Uterus (tissue), 4 donors: Measurements from ENCODE around the gene CHST11. TPM values are rescaled to one million over a fixed set of nuclear protein-coding genes. Genes with fewer than 3 reads are reported as not detected.

Source experiments
- DNase-seq, 2 donors: peaks; one replicate each; pipeline ENCODE4 v3.0.0-alpha.2; 2019 to 2020
- H3K27ac ChIP-seq, 2 donors: fragments of 200-600 bp; sonication (generic); 1 replicate in 1 of 2; 2 replicates in 1 of 2; pipeline ENCODE4 v1.5.1; 2016 to 2018
- H3K27me3 ChIP-seq, 2 donors: fragments of 200-600 bp; sonication (generic); one replicate each; pipeline ENCODE4 v1.5.1; 2018 to 2019; ENCODE audit warnings: control low read depth in 1 of 2
- H3K36me3 ChIP-seq, 2 donors: fragments of 200-600 bp; sonication (generic); one replicate each; pipeline ENCODE4 v1.5.1; 2019; ENCODE audit warnings: control low read depth in 1 of 2
- H3K4me1 ChIP-seq, 2 donors: fragments of 200-600 bp; sonication (generic); one replicate each; pipeline ENCODE4 v1.5.1; 2018 to 2019; ENCODE audit warnings: control low read depth in 1 of 2
- H3K4me3 ChIP-seq, 2 donors: fragments of 200-600 bp; sonication (generic); 1 replicate in 1 of 2; 2 replicates in 1 of 2; pipeline ENCODE4 v1.5.1; 2018 to 2019; ENCODE audit warnings: mild to moderate bottlenecking in 1 of 2
- H3K9me3 ChIP-seq, 2 donors: fragments of 200-600 bp; sonication (generic); one replicate each; pipeline ENCODE4 v1.5.1; 2019; ENCODE audit warnings: control low read depth in 1 of 2
- POLR2A ChIP-seq, 2 donors: fragments of 450-650 bp; IDR thresholded peaks; one replicate each; pipeline ENCODE4 v1.6.1; 2016; ENCODE audit warnings: antibody characterized with exemption in 2 of 2, mild to moderate bottlenecking in 1 of 2, moderate library complexity in 1 of 2
- intact Hi-C: fragments of 100-400 bp; cut with DNase I; formaldehyde crosslinking; loops from one replicate; pipeline ENCODE4 v1.15.1; 2023; ENCODE audit warnings: low total_unique reads
- total RNA-seq, 4 donors: library from RNA; depleted of rRNA in 3 of 4; stranded (reverse); fragments of >200 nt in 3 of 4; gene quantifications; one replicate each; pipeline versions ENCODE4 v1.1.0 to v1.2.4, GENCODE V29; 2014 to 2023
- TF ChIP-seq, protein P1 (sequence below), 4 experiments: fragments of 200-600 bp in 2 of 4; fragments of 450-650 bp in 2 of 4; sonication (generic) in 2 of 4; IDR thresholded peaks; one replicate each; pipeline ENCODE4 v1.5.1; 2016 to 2019; ENCODE audit warnings: antibody characterized with exemption in 4 of 4, mild to moderate bottlenecking in 2 of 4, moderate library complexity in 1 of 4
- donor health status: DM: yes; HTN: yes; CAD: no.

The CHST11 gene
- total RNA-seq, 4 donors from 2014 or later: 21.0 to 82.1 (median 58.7) TPM

DNA sequence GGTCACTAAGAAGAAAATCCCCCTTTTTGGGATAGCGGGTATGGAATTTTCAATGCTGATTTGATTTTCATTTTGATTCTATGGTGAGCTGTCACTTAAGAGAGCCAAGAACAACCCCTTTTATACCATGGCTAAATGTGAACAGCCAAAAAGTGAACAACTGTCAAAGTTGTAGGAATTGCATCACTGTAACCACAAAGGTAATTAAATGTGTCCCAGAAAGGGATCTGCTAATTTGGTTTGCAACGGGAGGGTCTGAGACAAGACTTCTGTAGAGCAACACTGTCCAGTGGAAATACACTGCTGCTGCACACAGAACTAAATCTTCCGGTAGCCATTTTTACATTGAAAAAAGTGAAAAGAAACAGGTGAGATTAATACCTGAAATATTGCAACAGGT lies 14.6 kb downstream of the CHST11 start:
- no peaks in the 10 kb centered on the region for H3K4me1 ChIP-seq
- H3K4me3 ChIP-seq: no peak overlapping the region
- TF ChIP-seq POLR2A (IDR thresholded peaks at IDR 0.05): no peak
- TF ChIP-seq, protein P1, sequence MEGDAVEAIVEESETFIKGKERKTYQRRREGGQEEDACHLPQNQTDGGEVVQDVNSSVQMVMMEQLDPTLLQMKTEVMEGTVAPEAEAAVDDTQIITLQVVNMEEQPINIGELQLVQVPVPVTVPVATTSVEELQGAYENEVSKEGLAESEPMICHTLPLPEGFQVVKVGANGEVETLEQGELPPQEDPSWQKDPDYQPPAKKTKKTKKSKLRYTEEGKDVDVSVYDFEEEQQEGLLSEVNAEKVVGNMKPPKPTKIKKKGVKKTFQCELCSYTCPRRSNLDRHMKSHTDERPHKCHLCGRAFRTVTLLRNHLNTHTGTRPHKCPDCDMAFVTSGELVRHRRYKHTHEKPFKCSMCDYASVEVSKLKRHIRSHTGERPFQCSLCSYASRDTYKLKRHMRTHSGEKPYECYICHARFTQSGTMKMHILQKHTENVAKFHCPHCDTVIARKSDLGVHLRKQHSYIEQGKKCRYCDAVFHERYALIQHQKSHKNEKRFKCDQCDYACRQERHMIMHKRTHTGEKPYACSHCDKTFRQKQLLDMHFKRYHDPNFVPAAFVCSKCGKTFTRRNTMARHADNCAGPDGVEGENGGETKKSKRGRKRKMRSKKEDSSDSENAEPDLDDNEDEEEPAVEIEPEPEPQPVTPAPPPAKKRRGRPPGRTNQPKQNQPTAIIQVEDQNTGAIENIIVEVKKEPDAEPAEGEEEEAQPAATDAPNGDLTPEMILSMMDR (IDR thresholded peaks at IDR 0.05): no peak
- H3K9me3 ChIP-seq: no peaks in the 10 kb centered on the region
- DNase-seq: no peak
- intact Hi-C loops: no loop called here
- H3K27me3 ChIP-seq: no peaks in the 10 kb centered on the region
- H3K27ac ChIP-seq: no peak overlapping the region
- no peaks in the 10 kb centered on the region for H3K36me3 ChIP-seq

DNA sequence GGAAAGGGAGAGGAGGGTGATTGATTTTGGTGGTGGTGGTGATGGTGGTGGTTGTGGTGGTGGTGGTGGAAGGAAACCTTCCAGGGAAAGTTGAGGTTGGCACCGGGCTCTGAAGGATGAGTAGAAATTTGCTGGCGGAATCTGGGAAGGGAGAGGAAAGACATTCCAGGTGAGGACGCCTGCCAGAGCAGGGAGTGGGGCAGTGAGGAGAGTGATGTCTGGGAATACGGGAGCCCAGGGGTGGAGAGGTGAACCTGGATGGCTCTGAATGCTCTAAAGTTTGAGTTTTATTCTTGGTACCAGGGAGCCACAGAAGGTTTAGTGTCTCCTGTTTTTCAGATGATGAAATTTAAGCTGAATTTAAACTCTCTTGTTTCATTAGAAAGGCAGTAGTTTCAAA lies 16.0 kb downstream of the CHST11 start:
- Histone ChIP-seq H3K27me3 (no peaks in the 10 kb centered on the region), H3K4me3 (no peak overlapping the region), H3K27ac (no peak overlapping the region), H3K4me1 (no peaks in the 10 kb centered on the region), H3K9me3 (no peaks in the 10 kb centered on the region), H3K36me3 (no peaks in the 10 kb centered on the region)
- no peak for DNase-seq
- intact Hi-C loops: no loop called here
- TF ChIP-seq, protein P1 (IDR thresholded peaks at IDR 0.05): no peak
- TF ChIP-seq POLR2A (IDR thresholded peaks at IDR 0.05): no peak

DNA sequence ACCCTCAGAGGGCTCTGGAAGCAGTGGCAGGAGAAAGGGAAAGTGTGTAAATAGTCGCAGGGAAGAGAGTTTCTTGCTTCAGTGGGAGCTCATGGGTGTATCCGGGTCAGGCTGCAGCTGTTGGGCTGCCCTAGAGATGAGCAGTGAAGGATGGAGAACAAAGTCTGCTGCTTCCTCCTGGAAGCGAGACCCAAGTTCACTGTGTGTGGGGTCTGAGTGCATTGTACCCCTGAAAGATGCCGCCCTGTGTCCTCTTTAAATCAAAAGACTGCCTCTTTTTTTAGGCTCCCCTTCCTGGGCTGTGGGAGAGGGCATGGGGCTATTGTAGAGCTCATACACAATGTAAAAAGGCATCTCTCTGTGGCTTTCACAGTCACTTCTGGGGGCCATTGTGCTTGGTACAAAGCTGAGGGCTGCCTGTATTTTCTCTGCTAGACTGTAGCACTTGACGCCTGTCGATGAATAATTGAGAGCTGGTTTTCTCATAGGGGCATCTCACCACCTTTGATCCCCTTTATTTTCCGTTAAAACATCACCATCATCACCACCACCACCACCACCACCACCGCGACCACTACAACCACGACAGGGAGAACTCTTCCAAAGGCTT lies 16.7 kb downstream of the CHST11 start:
- Histone ChIP-seq H3K4me1 (no peaks in the 10 kb centered on the region), H3K9me3 (no peaks in the 10 kb centered on the region), H3K4me3 (no peak overlapping the region), H3K36me3 (no peaks in the 10 kb centered on the region), H3K27ac (peak overlapping the region in 1 of 2 donors; percentile 21), H3K27me3 (no peaks in the 10 kb centered on the region)
- TF ChIP-seq, protein P1 (IDR thresholded peaks at IDR 0.05): no peak
- no peak for TF ChIP-seq POLR2A (IDR thresholded peaks at IDR 0.05)
- intact Hi-C loops: no loop called here
- DNase-seq: no peak

DNA sequence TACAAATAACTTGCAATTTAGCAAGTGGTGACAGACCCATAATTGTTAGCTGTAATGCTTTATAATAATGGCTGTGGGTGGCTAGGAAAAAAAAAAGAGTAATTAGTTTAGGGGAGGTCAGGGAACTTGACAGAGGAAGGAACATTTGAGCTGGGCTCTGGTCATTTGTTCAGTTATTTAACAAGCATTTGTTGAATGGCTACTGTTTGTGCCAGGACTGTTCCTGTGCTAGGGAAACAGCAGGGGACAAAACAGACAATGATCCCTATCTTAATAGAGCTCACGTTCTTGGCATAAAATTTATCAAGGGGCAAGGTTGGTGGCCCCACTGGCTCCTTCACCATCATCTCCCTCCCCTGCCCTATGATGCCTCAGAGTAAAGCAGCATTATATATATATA lies 18.5 kb downstream of the CHST11 start:
- TF ChIP-seq, protein P1 (IDR thresholded peaks at IDR 0.05): no peak
- TF ChIP-seq POLR2A (IDR thresholded peaks at IDR 0.05): no peak

DNA sequence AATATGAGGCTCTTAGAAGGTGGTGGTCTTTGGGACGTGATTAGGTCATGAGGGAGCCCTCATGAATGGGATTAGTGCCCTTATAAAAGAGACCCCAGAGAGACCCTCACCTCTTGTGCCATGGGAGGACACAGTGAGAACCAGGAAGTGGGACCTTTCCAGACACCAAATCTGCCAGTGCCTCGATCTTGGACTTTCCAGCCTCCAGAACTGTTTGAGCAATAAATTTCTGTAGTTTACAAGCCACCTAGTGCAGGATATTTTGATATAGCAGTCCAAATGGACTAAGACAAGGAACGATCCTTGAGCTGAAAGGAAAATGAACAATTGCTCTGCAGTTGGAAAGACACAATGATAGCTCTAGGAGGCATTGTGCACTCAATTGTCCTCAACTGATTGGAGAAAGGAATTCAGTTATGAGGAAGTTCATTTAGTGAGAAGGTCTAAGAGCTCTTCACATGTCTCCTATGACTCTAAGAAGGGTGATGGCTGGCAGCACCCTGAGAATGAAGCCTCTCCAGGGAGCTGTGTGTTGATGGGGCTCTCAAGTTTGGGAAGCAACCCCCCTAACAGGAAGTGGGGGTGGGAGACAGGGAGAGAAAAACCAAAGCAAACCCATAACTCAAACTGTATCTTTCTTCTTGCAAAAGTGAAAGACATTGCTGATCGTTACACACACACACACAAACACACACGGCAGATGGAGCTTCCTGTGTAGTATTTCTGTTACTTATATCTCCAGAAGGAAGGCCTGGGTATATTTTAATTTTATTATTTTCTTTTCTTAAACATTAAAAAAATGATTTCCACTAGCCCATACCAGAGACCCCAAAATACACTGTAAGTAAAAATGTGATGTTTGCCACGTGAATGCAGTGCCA lies 21.0 kb downstream of the CHST11 start:
- Histone ChIP-seq H3K9me3 (no peaks in the 10 kb centered on the region), H3K27ac (no peak overlapping the region), H3K27me3 (no peaks in the 10 kb centered on the region), H3K36me3 (no peaks in the 10 kb centered on the region), H3K4me1 (no peaks in the 10 kb centered on the region), H3K4me3 (no peak overlapping the region)
- DNase-seq: no peak
- intact Hi-C loops: no loop called here
- TF ChIP-seq, protein P1 (IDR thresholded peaks at IDR 0.05): no peak
- TF ChIP-seq POLR2A (IDR thresholded peaks at IDR 0.05): no peak

More for the DNA sequence above, 18.5 kb downstream of the CHST11 start:
- Histone ChIP-seq H3K9me3 (no peaks in the 10 kb centered on the region), H3K4me3 (no peak overlapping the region), H3K4me1 (no peaks in the 10 kb centered on the region), H3K36me3 (no peaks in the 10 kb centered on the region), H3K27ac (no peak overlapping the region), H3K27me3 (no peaks in the 10 kb centered on the region)
- no peak for DNase-seq
- intact Hi-C loops: no loop called here
